Esophagus mucosa (tissue), 1 donor: ENCODE measurements around the gene CCR3. TPM values are rescaled to one million over a fixed set of nuclear protein-coding genes. Genes with fewer than 3 reads are reported as not detected.

Experiments
- ATAC-seq: fragments of 200-7000 bp; cut with Tn5 transposase; one replicate; pipeline ENCODE4 v1.9.1; 2020
- total RNA-seq: library from RNA; stranded (reverse); gene quantifications from one replicate; pipeline ENCODE4 v1.2.4, GENCODE V29; 2023
- donor health status: DM: yes; HTN: yes; CAD: no.

CCR3 gene
- total RNA-seq, 1 donor from 2014 or later = not detected

- ATAC-seq = no peak
These were observed 56.8 kb downstream of the CCR3 start for GRCh38 chr3:46298871-46299607.

DNA sequence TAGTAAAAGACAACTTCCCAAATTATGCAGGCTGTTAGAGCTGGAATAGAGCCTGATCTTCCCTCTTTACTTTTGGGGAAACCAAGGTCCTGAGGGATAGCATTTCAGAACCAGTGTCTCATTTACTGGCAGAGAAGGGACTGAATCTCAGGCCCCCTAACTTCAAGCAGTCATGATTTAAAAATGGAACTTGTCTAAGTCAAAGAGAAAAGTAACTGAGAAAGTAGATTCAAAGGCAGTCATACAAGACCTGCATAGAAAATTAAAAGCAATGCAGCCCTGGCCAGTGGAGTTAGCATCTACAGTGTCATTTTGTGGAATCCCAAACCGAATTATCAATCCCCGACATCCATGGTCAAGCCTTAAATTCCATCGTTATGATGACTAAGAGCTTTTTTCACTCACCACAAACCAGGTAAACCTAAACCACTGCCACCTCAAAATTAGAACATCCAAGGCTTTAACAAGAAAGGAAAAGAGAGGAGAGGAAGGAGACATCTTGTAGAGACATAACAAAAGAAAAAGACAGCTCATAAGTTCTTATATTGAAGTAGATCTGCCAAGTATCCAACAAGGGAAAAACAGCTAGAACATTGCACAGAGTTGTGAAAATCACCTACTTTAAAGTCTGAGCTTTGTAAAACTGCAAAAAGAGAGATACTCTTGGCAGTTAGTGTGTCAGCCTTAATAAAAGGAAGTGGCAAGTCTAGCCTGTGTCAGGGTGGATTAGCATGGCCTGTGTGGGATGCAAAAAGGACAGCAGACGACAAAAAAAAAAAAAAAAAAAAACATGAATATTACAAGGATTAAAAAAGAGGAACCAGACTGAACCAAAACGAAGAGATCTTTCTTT lies 57.6 kb downstream of the CCR3 start:
- no peak for ATAC-seq

- ATAC-seq = no peak
These were observed 58.2 kb downstream of the CCR3 start for GRCh38 chr3:46300461-46300789.

DNA sequence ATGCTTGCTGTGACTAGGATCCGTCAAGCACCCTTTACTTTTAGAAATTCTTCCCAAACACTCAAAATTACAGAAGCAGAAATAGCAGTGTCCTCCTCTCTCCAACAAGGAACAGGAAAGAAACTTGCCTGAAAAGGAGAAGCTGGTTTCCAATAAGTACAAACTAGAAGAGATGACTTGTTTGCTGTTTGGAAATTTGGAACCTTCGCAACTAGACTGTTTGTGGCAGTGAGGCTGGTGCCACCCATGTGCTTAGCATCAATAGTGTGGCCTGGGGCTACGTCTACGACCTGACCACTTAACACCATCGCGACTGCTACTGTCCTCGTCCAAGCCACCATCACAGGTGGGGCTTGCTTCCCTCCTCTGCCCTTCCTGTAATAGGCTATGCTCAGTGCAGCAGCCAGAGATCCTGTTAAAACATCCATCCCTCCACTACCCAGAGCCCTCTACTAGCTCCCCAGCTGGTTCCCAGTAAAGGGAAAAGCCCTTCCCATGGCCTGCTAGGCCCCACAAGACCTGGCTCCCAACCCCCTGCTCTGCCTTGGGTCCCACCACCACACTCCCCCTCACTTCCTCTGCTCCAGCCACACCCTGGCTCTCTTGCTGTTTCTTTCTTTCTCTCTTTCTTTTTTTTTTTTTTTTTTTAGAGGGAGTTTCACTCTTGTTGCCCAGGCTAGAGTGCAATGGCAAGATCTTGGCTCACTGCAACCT lies 59.0 kb downstream of the CCR3 start:
- ATAC-seq = no peak

- no peak for ATAC-seq
These were observed 61.0 kb downstream of the CCR3 start for GRCh38 chr3:46303240-46303639.

- no peak for ATAC-seq
These were observed 62.5 kb downstream of the CCR3 start for GRCh38 chr3:46304739-46305138.

- peak; percentile 78 for ATAC-seq
These were observed 70.7 kb downstream of the CCR3 start for GRCh38 chr3:46312991-46313390.

- no peak for ATAC-seq
These were observed 72.3 kb downstream of the CCR3 start for GRCh38 chr3:46314517-46314916.

DNA sequence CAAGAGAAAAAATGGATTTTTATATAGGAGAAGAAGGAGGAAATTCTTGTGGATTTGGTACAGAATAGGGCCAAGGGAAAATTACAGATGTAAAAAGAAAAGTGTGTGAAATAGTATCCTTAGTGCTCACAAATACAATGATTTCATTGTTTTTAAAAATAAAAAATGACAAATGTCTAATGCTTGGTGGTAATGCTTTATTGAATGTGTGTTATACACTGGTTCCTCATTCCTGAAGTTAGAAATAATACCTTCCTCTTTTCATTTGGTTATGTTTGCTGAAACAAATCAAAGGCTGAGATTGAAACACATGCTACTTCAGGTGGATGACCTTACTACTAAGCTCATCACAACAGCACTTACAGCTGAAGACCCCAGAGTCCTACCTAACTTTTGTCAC lies 73.9 kb downstream of the CCR3 start:
- no peak for ATAC-seq

Other genes with a start within 250 kb of the CCR3 start
- gene FYCO1, start 246.6 kb upstream of the CCR3 start, total RNA-seq = 18.5 TPM
- gene XCR1, start 215.0 kb upstream of the CCR3 start, total RNA-seq = 0.04 TPM
- 0.52 TPM for gene CCR1, start 34.1 kb upstream of the CCR3 start, total RNA-seq
- 0.48 TPM for gene CCR2, start 111.7 kb downstream of the CCR3 start, total RNA-seq
- gene CCR5, start 128.5 kb downstream of the CCR3 start, total RNA-seq = 0.28 TPM
- 0.24 TPM for gene CCRL2, start 164.8 kb downstream of the CCR3 start, total RNA-seq
- 108 TPM for gene LTF, start 222.4 kb downstream of the CCR3 start, total RNA-seq